DMS79 treated with DMSO at 0.1 percent for 48 hours (cell line): ENCODE measurements around the gene LEFTY2.
"Not testable (repeated sequence)": the region's sequence is repeated elsewhere in the genome, so short reads cannot be mapped to it uniquely, and the experiment has no call there.

ENCODE experiments used
- DNase-seq: peaks from one replicate; lab custom pipeline; 2025; lab: John Stamatoyannopoulos, UW

LEFTY2 gene, protein sequence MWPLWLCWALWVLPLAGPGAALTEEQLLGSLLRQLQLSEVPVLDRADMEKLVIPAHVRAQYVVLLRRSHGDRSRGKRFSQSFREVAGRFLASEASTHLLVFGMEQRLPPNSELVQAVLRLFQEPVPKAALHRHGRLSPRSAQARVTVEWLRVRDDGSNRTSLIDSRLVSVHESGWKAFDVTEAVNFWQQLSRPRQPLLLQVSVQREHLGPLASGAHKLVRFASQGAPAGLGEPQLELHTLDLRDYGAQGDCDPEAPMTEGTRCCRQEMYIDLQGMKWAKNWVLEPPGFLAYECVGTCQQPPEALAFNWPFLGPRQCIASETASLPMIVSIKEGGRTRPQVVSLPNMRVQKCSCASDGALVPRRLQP

GRCh38 chr1:225941187-225941941 is at the start of gene LEFTY2:
Gene LEFTY2 (minus strand): TSS chr1:225941220. CDS start chr1:225941140, 80 bp downstream.
- DNase-seq = no peak

DNA sequence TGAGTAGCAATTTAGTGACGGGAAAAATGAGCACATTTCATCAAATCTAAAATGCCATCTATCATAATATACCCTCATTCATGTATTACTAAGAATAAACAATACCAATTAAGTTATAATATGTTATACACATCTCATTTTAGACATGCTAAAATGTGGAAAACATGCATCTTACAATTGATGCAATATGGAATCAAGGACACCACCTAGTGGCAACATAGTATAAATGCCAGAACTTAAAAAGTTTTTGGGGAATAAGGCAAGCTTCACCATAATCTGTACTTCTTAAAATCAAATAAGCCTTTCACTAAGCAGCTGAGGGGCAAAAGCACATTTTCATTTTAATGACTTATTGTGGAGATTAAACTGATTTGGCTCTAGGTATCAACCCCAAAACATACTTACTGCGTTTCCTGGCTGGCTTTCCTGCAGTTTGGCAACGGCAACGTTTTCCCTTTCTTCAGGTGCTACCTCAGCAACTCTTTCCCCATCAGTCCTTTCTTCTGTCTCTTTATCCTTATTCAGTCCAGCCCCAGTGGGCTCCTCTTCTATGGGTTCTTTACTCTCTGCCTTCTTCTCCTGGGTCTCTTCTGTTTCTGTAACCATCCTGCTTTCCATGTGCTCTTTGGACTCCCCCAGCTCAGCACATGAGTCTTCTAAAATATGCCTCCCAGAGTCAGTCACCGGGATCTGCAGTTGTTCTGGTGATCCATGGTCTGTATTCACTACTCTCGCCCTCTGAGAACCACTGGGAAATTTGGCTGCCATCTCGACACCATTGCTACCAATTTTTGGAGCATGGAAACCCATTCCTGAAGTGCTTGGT is 46.7 kb upstream of the LEFTY2 start:
- peak; percentile 49 for DNase-seq

- DNase-seq = no peak
Measured at GRCh38 chr1:225981714-225982113, 40.7 kb upstream of the LEFTY2 start.

GRCh38 chr1:225980005-225980836 is 39.2 kb upstream of the LEFTY2 start:
- DNase-seq = no peak

DNA sequence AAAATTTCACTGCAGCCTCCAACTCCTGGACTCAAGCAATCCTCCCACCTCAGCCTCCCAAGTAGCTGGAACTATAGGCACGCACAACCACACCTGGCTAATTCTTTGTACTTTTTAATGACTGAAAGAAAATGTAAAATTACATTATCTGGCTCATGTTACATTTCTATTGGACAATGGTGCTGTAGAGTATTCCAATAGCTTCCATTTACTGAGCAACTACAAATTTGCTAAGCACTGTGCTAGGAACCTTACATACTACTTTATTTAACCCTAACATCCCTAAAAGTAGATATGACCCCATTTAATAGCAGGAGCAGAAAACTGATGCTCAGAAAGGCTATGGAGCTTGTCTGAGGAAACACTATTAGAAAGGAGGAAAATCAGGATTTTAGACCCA is 38.4 kb upstream of the LEFTY2 start:
- DNase-seq = no peak

GRCh38 chr1:225977937-225978748 is 37.1 kb upstream of the LEFTY2 start:
- no peak for DNase-seq

DNA sequence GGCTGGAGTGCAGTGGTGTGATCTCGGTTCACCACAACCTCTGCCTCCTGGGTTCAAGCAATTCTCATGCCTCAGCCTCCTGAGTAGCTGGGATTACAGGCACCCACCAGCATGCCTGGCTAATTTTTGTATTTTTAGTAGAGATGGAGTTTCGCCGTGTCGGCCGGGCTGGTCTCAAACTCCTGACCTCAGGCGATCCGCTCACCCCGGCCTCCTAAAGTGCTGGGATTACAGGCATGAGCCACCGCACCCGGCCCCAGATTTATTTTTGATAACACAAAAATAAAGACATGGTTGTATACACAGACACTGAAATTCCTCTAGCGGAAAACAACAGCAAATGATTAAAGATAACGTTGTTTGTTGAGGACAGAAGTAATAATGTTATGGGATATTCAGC is 34.1 kb upstream of the LEFTY2 start:
- not testable (repeated sequence) for DNase-seq

- no peak for DNase-seq
Measured at GRCh38 chr1:225974454-225974853, 33.4 kb upstream of the LEFTY2 start.

- peak; percentile 60 for DNase-seq
Measured at GRCh38 chr1:225973158-225973557, 32.1 kb upstream of the LEFTY2 start.

- DNase-seq = no peak
Measured at GRCh38 chr1:225972344-225973152, 31.5 kb upstream of the LEFTY2 start.

GRCh38 chr1:225970592-225971157 is 29.7 kb upstream of the LEFTY2 start:
- not testable (repeated sequence) for DNase-seq

DNA sequence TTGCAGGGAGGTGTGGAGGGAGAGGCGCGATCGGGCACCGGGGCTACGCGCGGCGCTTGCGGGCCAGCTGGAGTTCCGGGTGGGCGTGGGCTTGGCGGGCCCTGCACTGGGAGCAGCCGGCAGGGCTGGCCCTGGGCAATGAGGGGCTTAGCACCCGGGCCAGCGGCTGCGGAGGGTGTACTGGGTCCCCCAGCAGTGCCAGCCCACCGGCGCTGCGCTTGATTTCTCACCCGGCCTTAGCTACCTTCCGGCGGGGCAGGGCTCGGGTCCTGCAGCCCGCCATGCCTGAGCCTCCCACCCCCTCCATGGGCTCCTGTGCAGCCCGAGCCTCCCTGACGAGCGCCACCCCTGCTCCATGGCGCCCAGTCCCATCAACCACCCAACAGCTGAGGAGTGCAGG is 28.7 kb upstream of the LEFTY2 start:
- not testable (repeated sequence) for DNase-seq

DNA sequence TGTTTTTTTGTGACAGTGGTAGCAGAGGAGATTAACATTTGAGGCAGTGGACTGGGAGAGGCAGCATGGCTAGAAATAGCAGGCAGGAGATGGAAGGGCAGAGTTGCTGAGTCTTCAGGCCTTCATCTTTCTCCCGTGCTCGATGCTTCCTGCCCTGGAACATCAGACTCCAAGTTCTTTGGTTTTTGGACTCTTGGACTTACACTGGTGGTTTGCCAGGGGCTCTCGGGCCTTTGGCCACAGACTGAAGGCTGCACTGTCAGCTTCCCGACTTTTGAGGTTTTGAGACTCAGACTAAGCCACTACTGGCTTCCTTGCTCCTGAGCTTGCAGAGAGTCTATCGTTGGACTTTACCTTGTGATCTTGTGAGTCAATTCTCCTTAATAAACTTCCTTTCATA is 24.2 kb upstream of the LEFTY2 start:
- no peak for DNase-seq

- DNase-seq = no peak
Measured at GRCh38 chr1:225963735-225964530, 22.9 kb upstream of the LEFTY2 start.

DNA sequence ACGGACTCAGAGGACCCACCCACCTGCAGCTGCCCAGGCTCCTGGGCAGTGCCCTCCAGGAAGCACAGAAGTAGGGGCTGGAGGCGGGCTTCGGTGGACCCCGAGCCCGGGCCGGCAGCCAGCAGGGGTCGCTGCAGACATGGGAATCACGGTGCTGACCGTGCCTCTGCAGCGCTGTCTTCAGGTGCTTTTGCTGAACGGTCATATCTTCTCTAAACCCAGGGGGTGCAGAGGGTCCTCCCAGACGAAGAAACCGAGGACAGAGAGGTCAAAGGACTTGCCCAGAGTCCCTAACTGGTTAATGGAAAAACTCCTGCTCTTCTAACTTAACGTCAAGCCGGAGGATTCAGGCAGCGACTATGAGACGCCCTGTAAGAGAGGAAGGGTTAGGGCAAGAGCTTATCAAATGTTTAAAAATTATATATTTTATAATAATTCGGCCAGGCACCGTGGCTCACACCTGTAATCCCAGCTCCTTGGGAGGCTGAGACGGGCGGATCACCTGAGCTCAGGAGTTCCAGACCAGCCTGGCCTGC is 21.5 kb upstream of the LEFTY2 start:
- DNase-seq = no peak

- no peak for DNase-seq
Measured at GRCh38 chr1:225961659-225962439, 20.8 kb upstream of the LEFTY2 start.

GRCh38 chr1:225958041-225958440 is 17.0 kb upstream of the LEFTY2 start:
- DNase-seq = no peak

- DNase-seq = no peak
Measured at GRCh38 chr1:225954753-225955152, 13.7 kb upstream of the LEFTY2 start.
